ENCODE results near the gene LRRN2. TPM values are rescaled to one million over a fixed set of nuclear protein-coding genes. Genes with fewer than 3 reads are reported as not detected.

Gene LRRN2
- total and polyA plus RNA-seq, 2 experiments from 2014 or later: 0.74 to 2.6 TPM

GRCh38 chr1:204733289-204733688, 47.8 kb upstream of the LRRN2 start:
- no peak overlapping the region for H3K4me2 ChIP-seq
- H3K27ac Mint-ChIP-seq: no peak overlapping the region
- H3K79me2 ChIP-seq (replicated peaks; ENCODE audit: insufficient read depth): no peaks in the 10 kb centered on the region
- no peak overlapping the region for H3K4me3 Mint-ChIP-seq
- H3K9me2 ChIP-seq (ENCODE audit: insufficient read depth): no peaks in the 10 kb centered on the region
- peaks cover 15% of the 10 kb centered on the region; the same call in 1 of the 2 replicates for H3K4me1 ChIP-seq (ENCODE audit: insufficient read depth)
- peaks cover 9% of the 10 kb centered on the region for H3K27me3 Mint-ChIP-seq (ENCODE audit: insufficient read depth, low read depth, poor library complexity)
- DNase-seq (ENCODE audit: low spot score): no peak
- no peaks in the 10 kb centered on the region for H3K27me3 ChIP-seq (ENCODE audit: insufficient read depth)
- H3K36me3 Mint-ChIP-seq (ENCODE audit: low read depth): peaks cover under 1% of the 10 kb centered on the region; the same call in 1 of the 3 replicates
- H3K4me1 Mint-ChIP-seq: peaks cover 24% of the 10 kb centered on the region
- no peak overlapping the region for H3K27ac ChIP-seq (ENCODE audit: low read depth)
- no peak for TF ChIP-seq CTCF (conservative IDR thresholded peaks at IDR 0.05; ENCODE audit: low read depth in 2 of 2)
- TF ChIP-seq ZNF331 (CRISPR knock-in tag; IDR thresholded peaks at IDR 0.05; ENCODE audit: low read depth): no peak
- TF ChIP-seq ZNF462 (CRISPR knock-in tag; IDR thresholded peaks at IDR 0.05): no peak
- no peak for TF ChIP-seq JUNB (IDR thresholded peaks at IDR 0.05; ENCODE audit: unreplicated experiment)
- no peak for TF ChIP-seq EZH2 (IDR thresholded peaks at IDR 0.05; ENCODE audit: low read depth, unreplicated experiment)
- TF ChIP-seq STAT1 (IDR thresholded peaks at IDR 0.05; ENCODE audit: unreplicated experiment): no peak
- TF ChIP-seq ZNF114 (CRISPR knock-in tag; IDR thresholded peaks at IDR 0.05): no peak
- TF ChIP-seq EZH2phosphoT487 (IDR thresholded peaks at IDR 0.05; ENCODE audit: unreplicated experiment): no peak
- no peak for TF ChIP-seq POLR2AphosphoS5 (IDR thresholded peaks at IDR 0.05; ENCODE audit: low read depth)
- TF ChIP-seq, protein P1, sequence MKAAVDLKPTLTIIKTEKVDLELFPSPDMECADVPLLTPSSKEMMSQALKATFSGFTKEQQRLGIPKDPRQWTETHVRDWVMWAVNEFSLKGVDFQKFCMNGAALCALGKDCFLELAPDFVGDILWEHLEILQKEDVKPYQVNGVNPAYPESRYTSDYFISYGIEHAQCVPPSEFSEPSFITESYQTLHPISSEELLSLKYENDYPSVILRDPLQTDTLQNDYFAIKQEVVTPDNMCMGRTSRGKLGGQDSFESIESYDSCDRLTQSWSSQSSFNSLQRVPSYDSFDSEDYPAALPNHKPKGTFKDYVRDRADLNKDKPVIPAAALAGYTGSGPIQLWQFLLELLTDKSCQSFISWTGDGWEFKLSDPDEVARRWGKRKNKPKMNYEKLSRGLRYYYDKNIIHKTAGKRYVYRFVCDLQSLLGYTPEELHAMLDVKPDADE (IDR thresholded peaks at IDR 0.05): no peak
- TF ChIP-seq NANOG (IDR thresholded peaks at IDR 0.05; ENCODE audit: borderline replicate concordance): no peak
- no peak for TF ChIP-seq CREB1 (CRISPR knock-in tag; IDR thresholded peaks at IDR 0.05; ENCODE audit: low read depth)
- TF ChIP-seq, protein P2, sequence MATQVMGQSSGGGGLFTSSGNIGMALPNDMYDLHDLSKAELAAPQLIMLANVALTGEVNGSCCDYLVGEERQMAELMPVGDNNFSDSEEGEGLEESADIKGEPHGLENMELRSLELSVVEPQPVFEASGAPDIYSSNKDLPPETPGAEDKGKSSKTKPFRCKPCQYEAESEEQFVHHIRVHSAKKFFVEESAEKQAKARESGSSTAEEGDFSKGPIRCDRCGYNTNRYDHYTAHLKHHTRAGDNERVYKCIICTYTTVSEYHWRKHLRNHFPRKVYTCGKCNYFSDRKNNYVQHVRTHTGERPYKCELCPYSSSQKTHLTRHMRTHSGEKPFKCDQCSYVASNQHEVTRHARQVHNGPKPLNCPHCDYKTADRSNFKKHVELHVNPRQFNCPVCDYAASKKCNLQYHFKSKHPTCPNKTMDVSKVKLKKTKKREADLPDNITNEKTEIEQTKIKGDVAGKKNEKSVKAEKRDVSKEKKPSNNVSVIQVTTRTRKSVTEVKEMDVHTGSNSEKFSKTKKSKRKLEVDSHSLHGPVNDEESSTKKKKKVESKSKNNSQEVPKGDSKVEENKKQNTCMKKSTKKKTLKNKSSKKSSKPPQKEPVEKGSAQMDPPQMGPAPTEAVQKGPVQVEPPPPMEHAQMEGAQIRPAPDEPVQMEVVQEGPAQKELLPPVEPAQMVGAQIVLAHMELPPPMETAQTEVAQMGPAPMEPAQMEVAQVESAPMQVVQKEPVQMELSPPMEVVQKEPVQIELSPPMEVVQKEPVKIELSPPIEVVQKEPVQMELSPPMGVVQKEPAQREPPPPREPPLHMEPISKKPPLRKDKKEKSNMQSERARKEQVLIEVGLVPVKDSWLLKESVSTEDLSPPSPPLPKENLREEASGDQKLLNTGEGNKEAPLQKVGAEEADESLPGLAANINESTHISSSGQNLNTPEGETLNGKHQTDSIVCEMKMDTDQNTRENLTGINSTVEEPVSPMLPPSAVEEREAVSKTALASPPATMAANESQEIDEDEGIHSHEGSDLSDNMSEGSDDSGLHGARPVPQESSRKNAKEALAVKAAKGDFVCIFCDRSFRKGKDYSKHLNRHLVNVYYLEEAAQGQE (IDR thresholded peaks at IDR 0.05; ENCODE audit: unreplicated experiment): no peak
- no peak overlapping the region for H3K4me3 ChIP-seq
- H3K9me3 Mint-ChIP-seq: peaks cover 4% of the 10 kb centered on the region; the same call in 2 of the 3 replicates
- ATAC-seq: no peak
- H2AFZ ChIP-seq: no peak overlapping the region
- H4K20me1 ChIP-seq (replicated peaks; ENCODE audit: insufficient read depth): no peaks in the 10 kb centered on the region
- H3F3A ChIP-seq (replicated peaks; ENCODE audit: low read depth): no peaks in the 10 kb centered on the region
- no peaks in the 10 kb centered on the region for H3K36me3 ChIP-seq (ENCODE audit: insufficient read depth)

Measured in GM23338 (cell line).